ENCODE results near the gene FUS. TPM values are rescaled to one million over a fixed set of nuclear protein-coding genes. Genes with fewer than 3 reads are reported as not detected.

FUS gene
- total RNA-seq, 2 experiments from 2014 or later = 459 to 489 TPM

GRCh38 chr16:31179219-31179746, 656 bp upstream of the FUS start:
- Mint-ChIP-seq H3K27ac (peak overlapping the region; percentile 99), H3K4me3 (peak overlapping the region; percentile 86), H3K9me3 (no peaks in the 10 kb centered on the region), H3K27me3 (peaks cover 4% of the 10 kb centered on the region), H3K36me3 (peaks cover 41% of the 10 kb centered on the region), H3K4me1 (ENCODE audit: low read depth) (peaks cover 40% of the 10 kb centered on the region)
- POLR2A ChIA-PET = interaction anchor here (0.5 to 4.1 kb wide), 22 partner anchors 10 to 694 kb away, joined by 3 to 44 read pairs (median 6); partner anchors contain the start of genes ARMC5, BCKDK, KAT8 and ORAI3
- intact Hi-C loops (cut with micrococcal nuclease) = loop anchor here (1.0 to 5.0 kb wide), 3 partner anchors 37 to 698 kb away; no protein-coding TSS in a partner anchor
- DNase-seq = no peak
- CTCF ChIA-PET = interaction anchor here (0.6 to 2.1 kb wide), 3 partner anchors 19 to 689 kb away, joined by 3 to 14 read pairs (median 4); no protein-coding TSS in a partner anchor

- intact Hi-C loops (cut with micrococcal nuclease) = no loop called here
Measured at GRCh38 chr16:31181102-31181830, 1.3 kb downstream of the FUS start.

GRCh38 chr16:31182391-31182790, 2.5 kb downstream of the FUS start:
- peak overlapping the region; percentile 81 for H3K27ac Mint-ChIP-seq
- peaks cover 70% of the 10 kb centered on the region for H3K36me3 Mint-ChIP-seq
- intact Hi-C loops (cut with micrococcal nuclease) = no loop called here
- CTCF ChIA-PET = interaction anchor here (0.8 to 1.3 kb wide), 2 partner anchors 40 to 198 kb away, joined by 3 to 6 read pairs; partner anchors contain the start of gene HSD3B7
- POLR2A ChIA-PET = interaction anchor here (0.8 to 1.3 kb wide), 8 partner anchors 11 to 40 kb away, joined by 3 to 5 read pairs (median 3); partner anchors contain the start of gene PYCARD
- peak overlapping the region; percentile 86 for H3K4me3 Mint-ChIP-seq
- DNase-seq = no peak
- peaks cover 63% of the 10 kb centered on the region for H3K4me1 Mint-ChIP-seq (ENCODE audit: low read depth)
- no peaks in the 10 kb centered on the region for H3K9me3 Mint-ChIP-seq
- peaks cover 4% of the 10 kb centered on the region for H3K27me3 Mint-ChIP-seq

More at GRCh38 chr16:31181102-31181830, 1.3 kb downstream of the FUS start:
- Mint-ChIP-seq H3K27me3 (peaks cover 4% of the 10 kb centered on the region), H3K36me3 (peaks cover 59% of the 10 kb centered on the region), H3K9me3 (no peaks in the 10 kb centered on the region), H3K27ac (peak overlapping the region; percentile 99), H3K4me1 (ENCODE audit: low read depth) (peaks cover 58% of the 10 kb centered on the region), H3K4me3 (peak overlapping the region; percentile 86)
- POLR2A ChIA-PET = interaction anchor here (0.8 to 4.1 kb wide), 18 partner anchors 8 to 696 kb away, joined by 3 to 44 read pairs (median 6); partner anchors contain the start of genes KAT8, PRSS8, PYCARD and ZNF267
- CTCF ChIA-PET = interaction anchor here (2.1 kb wide), 1 partner anchor 39 kb away, joined by 14 read pairs; no protein-coding TSS in a partner anchor
- DNase-seq = peak; percentile 61

GRCh38 chr16:31183432-31184428, 3.8 kb downstream of the FUS start:
- H3K9me3 Mint-ChIP-seq = no peaks in the 10 kb centered on the region
- ChIA-PET CTCF (interaction anchor here (0.6 to 1.4 kb wide), 3 partner anchors 28 to 117 kb away, joined by 3 to 7 read pairs (median 3); no protein-coding TSS in a partner anchor), POLR2A (interaction anchor here (0.7 to 3.8 kb wide), 6 partner anchors 9 to 274 kb away, joined by 3 to 22 read pairs (median 4); partner anchors contain the start of gene PYCARD)
- peak overlapping the region; percentile 81 for H3K27ac Mint-ChIP-seq
- peak overlapping the region; percentile 86 for H3K4me3 Mint-ChIP-seq
- no peak for DNase-seq
- peaks cover 4% of the 10 kb centered on the region for H3K27me3 Mint-ChIP-seq
- peaks cover 68% of the 10 kb centered on the region for H3K4me1 Mint-ChIP-seq (ENCODE audit: low read depth)
- peaks cover 83% of the 10 kb centered on the region for H3K36me3 Mint-ChIP-seq
- intact Hi-C loops (cut with micrococcal nuclease) = no loop called here

- ChIA-PET CTCF (interaction anchor here (0.6 kb wide), 1 partner anchor 26 kb away, joined by 3 read pairs; no protein-coding TSS in a partner anchor), POLR2A (interaction anchor here (1.6 to 3.8 kb wide), 3 partner anchors 8 to 17 kb away, joined by 4 to 22 read pairs (median 7); partner anchors contain the start of gene PYCARD)
- H3K4me1 Mint-ChIP-seq (ENCODE audit: low read depth) = peaks cover 76% of the 10 kb centered on the region
- H3K9me3 Mint-ChIP-seq = no peaks in the 10 kb centered on the region
- H3K4me3 Mint-ChIP-seq = no peak overlapping the region
- no peak for DNase-seq
- H3K27me3 Mint-ChIP-seq = peaks cover 3% of the 10 kb centered on the region
- intact Hi-C loops (cut with micrococcal nuclease) = no loop called here
- peaks cover 94% of the 10 kb centered on the region for H3K36me3 Mint-ChIP-seq
- H3K27ac Mint-ChIP-seq = peak overlapping the region; percentile 58
Measured at GRCh38 chr16:31184888-31185287, 4.9 kb downstream of the FUS start.

GRCh38 chr16:31185339-31185738, 5.4 kb downstream of the FUS start:
- no peak for DNase-seq
- peaks cover 1% of the 10 kb centered on the region for H3K27me3 Mint-ChIP-seq
- intact Hi-C loops (cut with micrococcal nuclease) = no loop called here
- H3K4me1 Mint-ChIP-seq (ENCODE audit: low read depth) = peaks cover 79% of the 10 kb centered on the region
- CTCF ChIA-PET = no interaction called here
- peak overlapping the region; percentile 58 for H3K27ac Mint-ChIP-seq
- peaks cover 95% of the 10 kb centered on the region for H3K36me3 Mint-ChIP-seq
- no peaks in the 10 kb centered on the region for H3K9me3 Mint-ChIP-seq
- POLR2A ChIA-PET = interaction anchor here (1.6 to 3.8 kb wide), 2 partner anchors 12 to 17 kb away, joined by 4 to 22 read pairs; partner anchors contain the start of gene PYCARD
- no peak overlapping the region for H3K4me3 Mint-ChIP-seq

GRCh38 chr16:31186176-31186575, 6.2 kb downstream of the FUS start:
- intact Hi-C loops (cut with micrococcal nuclease) = no loop called here
- H3K9me3 Mint-ChIP-seq = no peaks in the 10 kb centered on the region
- DNase-seq = no peak
- POLR2A ChIA-PET = interaction anchor here (1.1 to 3.8 kb wide), 3 partner anchors 12 to 69 kb away, joined by 3 to 22 read pairs (median 4); partner anchors contain the start of genes KAT8 and PYCARD
- CTCF ChIA-PET = interaction anchor here (0.7 kb wide), 1 partner anchor 24 kb away, joined by 3 read pairs; no protein-coding TSS in a partner anchor
- no peak overlapping the region for H3K4me3 Mint-ChIP-seq
- peaks cover 86% of the 10 kb centered on the region for H3K4me1 Mint-ChIP-seq (ENCODE audit: low read depth)
- H3K27ac Mint-ChIP-seq = peak overlapping the region; percentile 58
- peaks cover 97% of the 10 kb centered on the region for H3K36me3 Mint-ChIP-seq
- no peaks in the 10 kb centered on the region for H3K27me3 Mint-ChIP-seq

- H3K4me3 Mint-ChIP-seq = no peak overlapping the region
- DNase-seq = no peak
- H3K36me3 Mint-ChIP-seq = peaks cover 97% of the 10 kb centered on the region
- H3K27me3 Mint-ChIP-seq = no peaks in the 10 kb centered on the region
- ChIA-PET POLR2A (interaction anchor here (0.9 to 3.8 kb wide), 3 partner anchors 14 to 93 kb away, joined by 3 to 22 read pairs (median 3); partner anchors contain the start of genes PYCARD and VKORC1), CTCF (interaction anchor here (0.7 kb wide), 1 partner anchor 23 kb away, joined by 3 read pairs; no protein-coding TSS in a partner anchor)
- intact Hi-C loops (cut with micrococcal nuclease) = no loop called here
- peak overlapping the region; percentile 65 for H3K27ac Mint-ChIP-seq
- peaks cover 92% of the 10 kb centered on the region for H3K4me1 Mint-ChIP-seq (ENCODE audit: low read depth)
- no peaks in the 10 kb centered on the region for H3K9me3 Mint-ChIP-seq
Measured at GRCh38 chr16:31186930-31187807, 7.2 kb downstream of the FUS start.

GRCh38 chr16:31187808-31188189, 7.9 kb downstream of the FUS start:
- Mint-ChIP-seq H3K36me3 (peaks cover 93% of the 10 kb centered on the region), H3K9me3 (no peaks in the 10 kb centered on the region), H3K4me3 (no peak overlapping the region), H3K4me1 (ENCODE audit: low read depth) (peaks cover 88% of the 10 kb centered on the region), H3K27ac (peak overlapping the region; percentile 65), H3K27me3 (no peaks in the 10 kb centered on the region)
- POLR2A ChIA-PET = interaction anchor here (0.9 to 1.2 kb wide), 2 partner anchors 13 to 93 kb away, joined by 3 read pairs; partner anchors contain the start of gene VKORC1
- intact Hi-C loops (cut with micrococcal nuclease) = no loop called here
- CTCF ChIA-PET = no interaction called here
- DNase-seq = no peak

Measured in activated CD4-positive, alpha-beta memory T cell treated with anti-CD3 and anti-CD28 coated beads for 36 hours (primary cell).